HepG2 (cell line): ENCODE measurements around the gene TEX19. TPM values are rescaled to one million over a fixed set of nuclear protein-coding genes. Genes with fewer than 3 reads are reported as not detected.

ENCODE experiments used
- ARNT2 ChIP-seq: sonication (generic); formaldehyde crosslinking; IDR thresholded peaks from 2 replicates; pipeline ENCODE4 v1.8.0; 2022; ENCODE audit warnings: mild to moderate bottlenecking, low read depth, missing genetic modification reagents, moderate library complexity
- ATF2 ChIP-seq: sonication (generic); formaldehyde crosslinking; IDR thresholded peaks from 2 replicates; pipeline ENCODE4 v1.4.0; 2020; ENCODE audit warnings: missing genetic modification reagents
- CC2D1A ChIP-seq: sonication (generic); formaldehyde crosslinking; IDR thresholded peaks from 2 replicates; pipeline ENCODE4 v1.8.1; 2023; ENCODE audit warnings: mild to moderate bottlenecking, missing genetic modification reagents
- DNMT1 ChIP-seq: sonication (generic); formaldehyde crosslinking; IDR thresholded peaks from 2 replicates; pipeline ENCODE4 v1.5.1; 2020; ENCODE audit warnings: mild to moderate bottlenecking, missing genetic modification reagents
- IRF2 ChIP-seq: IDR thresholded peaks from 2 replicates; pipeline ENCODE4 v1.6.1; 2018; ENCODE audit warnings: missing genetic modification reagents, missing compliant biosample characterization
- JUND ChIP-seq: sonication (generic); formaldehyde crosslinking; IDR thresholded peaks from 2 replicates; pipeline ENCODE4 v1.8.0; 2022; ENCODE audit warnings: mild to moderate bottlenecking, missing genetic modification reagents
- MTERF4 ChIP-seq: sonication (generic); formaldehyde crosslinking; IDR thresholded peaks from 2 replicates; pipeline ENCODE4 v1.8.0; 2023; ENCODE audit warnings: mild to moderate bottlenecking, missing genetic modification reagents
- MTF1 ChIP-seq: sonication (generic); formaldehyde crosslinking; IDR thresholded peaks from 2 replicates; pipeline ENCODE4 v1.5.0; 2020; ENCODE audit warnings: missing genetic modification reagents
- NFE2 ChIP-seq: sonication (generic); formaldehyde crosslinking; IDR thresholded peaks from 2 replicates; pipeline ENCODE4 v1.4.0; 2020; ENCODE audit warnings: missing genetic modification reagents
- NR2C2 ChIP-seq: sonication (generic); formaldehyde crosslinking; IDR thresholded peaks from 2 replicates; pipeline ENCODE4 v1.4.0; 2020; ENCODE audit warnings: missing genetic modification reagents, mild to moderate bottlenecking, moderate library complexity, borderline replicate concordance
- SNAPC5 ChIP-seq: sonication (generic); formaldehyde crosslinking; IDR thresholded peaks from 2 replicates; pipeline ENCODE4 v1.8.1; 2023; ENCODE audit warnings: mild to moderate bottlenecking, missing genetic modification reagents, borderline replicate concordance
- SNRNP70 ChIP-seq: fragments of 200-400 bp; formaldehyde crosslinking; IDR thresholded peaks from 2 replicates; pipeline ENCODE4 v1.6.1; 2017; ENCODE audit warnings: mild to moderate bottlenecking, low read depth, low read length, moderate library complexity
- SP140L ChIP-seq: sonication (generic); formaldehyde crosslinking; IDR thresholded peaks from 2 replicates; pipeline ENCODE4 v1.4.0; 2020; ENCODE audit warnings: missing genetic modification reagents, borderline replicate concordance
- TFDP1 ChIP-seq: IDR thresholded peaks from 2 replicates; pipeline ENCODE4 v1.6.1; 2016; ENCODE audit warnings: missing compliant biosample characterization, missing genetic modification reagents, borderline replicate concordance
- ZBTB1 ChIP-seq: sonication (generic); formaldehyde crosslinking; IDR thresholded peaks from 2 replicates; pipeline ENCODE4 v1.4.0; 2020; ENCODE audit warnings: missing genetic modification reagents, borderline replicate concordance
- ZBTB37 ChIP-seq: sonication (generic); formaldehyde crosslinking; IDR thresholded peaks from 2 replicates; pipeline ENCODE4 v1.4.0; 2020; ENCODE audit warnings: mild to moderate bottlenecking, missing genetic modification reagents
- ZBTB7B ChIP-seq: sonication (generic); formaldehyde crosslinking; IDR thresholded peaks from 2 replicates; pipeline ENCODE4 v1.4.0; 2020; ENCODE audit warnings: missing genetic modification reagents
- ZNF362 ChIP-seq: sonication (generic); formaldehyde crosslinking; IDR thresholded peaks from 2 replicates; pipeline ENCODE4 v1.4.0; 2020; ENCODE audit warnings: missing genetic modification reagents, mild to moderate bottlenecking, borderline replicate concordance
- ZNF558 ChIP-seq: sonication (generic); formaldehyde crosslinking; IDR thresholded peaks from 2 replicates; pipeline ENCODE4 v1.9.0; 2022; ENCODE audit warnings: mild to moderate bottlenecking, missing genetic modification reagents, borderline replicate concordance
- ZNF598 ChIP-seq: sonication (generic); formaldehyde crosslinking; IDR thresholded peaks from 2 replicates; pipeline ENCODE4 v1.5.1; 2020; ENCODE audit warnings: mild to moderate bottlenecking, missing genetic modification reagents, borderline replicate concordance
- ZNF773 ChIP-seq: sonication (generic); formaldehyde crosslinking; IDR thresholded peaks from 2 replicates; pipeline ENCODE4 v1.4.0; 2020; ENCODE audit warnings: missing genetic modification reagents, borderline replicate concordance
- polyA plus RNA-seq, 8 experiments: library from polyadenylated mRNA; depleted of rRNA in 3 of 8; stranded (reverse) in 7 of 8; unstranded in 1 of 8; fragments of >200 nt; fragmentation: Illumina TruSeq in 4 of 8; extraction: Trizol in 4 of 8; gene quantifications; 2 replicates each; pipeline versions ENCODE4 v1.2.1 to v1.2.3, GENCODE V29; 2011 to 2016; ENCODE audit warnings: low read depth in 4 of 8, missing spikeins in 1 of 8, mixed read lengths in 1 of 8; ENCODE audit not compliant: insufficient read depth in 1 of 8
- total RNA-seq, 5 experiments: library from RNA; depleted of rRNA; stranded (reverse); fragments of >200 nt; fragmentation: Illumina TruSeq; extraction: Trizol; gene quantifications; 2 replicates each; pipeline ENCODE4 v1.2.3, GENCODE V29; 2016; ENCODE audit warnings: low read depth in 1 of 5

TEX19 gene
- total and polyA plus RNA-seq, 2 of the 13 experiments (the other 11 are each of a cell fraction or from before 2014, with no cell fraction given), result 1.3 to 6.0 TPM

- peak; percentile 75; the same call in 1 of the 2 replicates for TF ChIP-seq ARNT2 (CRISPR knock-in tag)
- peak; percentile 69; the same call in 1 of the 2 replicates for TF ChIP-seq ZNF558 (CRISPR knock-in tag)
- TF ChIP-seq MTERF4 (CRISPR knock-in tag), result peak; percentile 96
- TF ChIP-seq ZBTB37 (CRISPR knock-in tag), result no peak
- peak; percentile 38; the same call in 1 of the 2 replicates for TF ChIP-seq JUND (CRISPR knock-in tag)
- no peak for TF ChIP-seq SNRNP70
- peak; percentile 94 for TF ChIP-seq ATF2
- TF ChIP-seq ZNF362, result peak; percentile 55; the same call in 1 of the 2 replicates
- no peak for TF ChIP-seq ZNF598 (CRISPR knock-in tag)
- TF ChIP-seq IRF2 (CRISPR knock-in tag), result peak; percentile 94
- TF ChIP-seq TFDP1 (CRISPR knock-in tag), result peak; percentile 83; the same call in 1 of the 2 replicates
- TF ChIP-seq ZBTB1 (CRISPR knock-in tag), result no peak
- TF ChIP-seq SNAPC5, result peak; percentile 89; the same call in 1 of the 2 replicates
- no peak for TF ChIP-seq MTF1 (CRISPR knock-in tag)
- no peak for TF ChIP-seq ZNF773 (CRISPR knock-in tag)
- peak; percentile 96 for TF ChIP-seq ZBTB7B
- TF ChIP-seq CC2D1A, result no peak
- TF ChIP-seq SP140L (CRISPR knock-in tag), result 0 out of 2 replicates have a peak, but pooled peaks have one; percentile 22
- TF ChIP-seq NFE2, result no peak
- TF ChIP-seq DNMT1, result 0 out of 2 replicates have a peak, but pooled peaks have one; percentile 12
- peak; percentile 96 for TF ChIP-seq NR2C2
Observed at GRCh38 chr17:82328141-82328993, 30.7 kb upstream of the TEX19 start (continued).
